SK-N-SH treated with all-trans-retinoic acid at 6 μM for 48 hours (cell line): ENCODE data around the gene NANOGP8.

Source experiments
- ATAC-seq: fragments of 200-7000 bp; cut with Tn5 transposase; 3 replicates; pipeline ENCODE4 v1.9.1; 2020; ENCODE audit warnings: mild to moderate bottlenecking, moderate library complexity
- ARNTL ChIP-seq: fragments of 450-650 bp; formaldehyde crosslinking; IDR thresholded peaks from 2 replicates; pipeline ENCODE4 v1.5.0; 2020; ENCODE audit warnings: low read depth, mild to moderate bottlenecking, moderate library complexity, borderline replicate concordance
- BACH2 ChIP-seq: fragments of 250-450 bp; sonication (Bioruptor Pico); IDR thresholded peaks from 2 replicates; pipeline ENCODE4 v1.9.0; 2021; ENCODE audit warnings: mild to moderate bottlenecking, borderline replicate concordance
- CSDC2 ChIP-seq: fragments of 250-450 bp; sonication (Bioruptor Pico); IDR thresholded peaks from 2 replicates; pipeline ENCODE4 v1.5.0; 2020; ENCODE audit warnings: mild to moderate bottlenecking, moderate library complexity
- ESRRG ChIP-seq: fragments of 250-450 bp; sonication (Bioruptor Pico); IDR thresholded peaks from 2 replicates; pipeline ENCODE4 v1.6.1; 2021; ENCODE audit warnings: mild to moderate bottlenecking
- GLIS3 ChIP-seq: fragments of 250-450 bp; sonication (Bioruptor Pico); IDR thresholded peaks from 2 replicates; pipeline ENCODE4 v1.5.0; 2020; ENCODE audit warnings: mild to moderate bottlenecking, moderate library complexity
- ISL1 ChIP-seq: fragments of 250-450 bp; sonication (Bioruptor Pico); IDR thresholded peaks from 2 replicates; pipeline ENCODE4 v2.1.2; 2022; ENCODE audit warnings: mild to moderate bottlenecking, moderate library complexity
- PPARA ChIP-seq: fragments of 250-450 bp; sonication (Bioruptor Pico); IDR thresholded peaks from 2 replicates; pipeline ENCODE4 v1.5.0; 2020; ENCODE audit warnings: mild to moderate bottlenecking, borderline replicate concordance
- SNAI2 ChIP-seq: fragments of 250-450 bp; sonication (Bioruptor Pico); IDR thresholded peaks from 2 replicates; pipeline ENCODE4 v1.5.0; 2020; ENCODE audit warnings: mild to moderate bottlenecking, moderate library complexity
- TOX ChIP-seq: fragments of 250-450 bp; sonication (Bioruptor Pico); IDR thresholded peaks from 2 replicates; pipeline ENCODE4 v1.8.0; 2021; ENCODE audit warnings: mild to moderate bottlenecking, moderate library complexity, borderline replicate concordance
- ZC3H10 ChIP-seq: fragments of 250-450 bp; sonication (Bioruptor Pico); IDR thresholded peaks from 2 replicates; pipeline ENCODE4 v1.5.1; 2021; ENCODE audit warnings: mild to moderate bottlenecking, moderate library complexity
- ZFP3 ChIP-seq: fragments of 250-450 bp; sonication (Bioruptor Pico); IDR thresholded peaks from 2 replicates; pipeline ENCODE4 v1.5.0; 2020; ENCODE audit warnings: mild to moderate bottlenecking, moderate library complexity
- ZFP30 ChIP-seq: fragments of 450-650 bp; formaldehyde crosslinking; IDR thresholded peaks from 2 replicates; pipeline ENCODE4 v1.5.0; 2022; ENCODE audit warnings: mild to moderate bottlenecking, moderate library complexity
- ZNF565 ChIP-seq: fragments of 450-650 bp; formaldehyde crosslinking; conservative IDR thresholded peaks from 2 replicates; pipeline ENCODE4 v1.5.0; 2020; ENCODE audit warnings: low read depth, mild to moderate bottlenecking, moderate library complexity
- ZNF70 ChIP-seq: fragments of 450-650 bp; formaldehyde crosslinking; IDR thresholded peaks from 2 replicates; pipeline ENCODE4 v1.5.0; 2020; ENCODE audit warnings: mild to moderate bottlenecking, moderate library complexity
- TF ChIP-seq, protein P1 (sequence below): fragments of 250-450 bp; sonication (Bioruptor Pico); IDR thresholded peaks from 2 replicates; pipeline ENCODE4 v1.5.1; 2021; ENCODE audit warnings: mild to moderate bottlenecking, moderate library complexity
- TF ChIP-seq, protein P2 (sequence below): fragments of 250-450 bp; sonication (Bioruptor Pico); IDR thresholded peaks from 2 replicates; pipeline ENCODE4 v1.8.0; 2021; ENCODE audit warnings: low read depth, mild to moderate bottlenecking, moderate library complexity, borderline replicate concordance
- TF ChIP-seq, protein P3 (sequence below): fragments of 250-450 bp; sonication (Bioruptor Pico); IDR thresholded peaks from 2 replicates; pipeline ENCODE4 v1.8.0; 2020; ENCODE audit warnings: mild to moderate bottlenecking, moderate library complexity, borderline replicate concordance
- TF ChIP-seq, protein P4 (sequence below): fragments of 250-450 bp; sonication (Bioruptor Pico); IDR thresholded peaks from 2 replicates; pipeline ENCODE4 v1.5.1; 2020; ENCODE audit warnings: low read depth, mild to moderate bottlenecking, moderate library complexity
- TF ChIP-seq, protein P5 (sequence below): fragments of 250-450 bp; sonication (Bioruptor Pico); IDR thresholded peaks from 2 replicates; pipeline ENCODE4 v1.5.0; 2020; ENCODE audit warnings: mild to moderate bottlenecking, moderate library complexity

The NANOGP8 gene

DNA sequence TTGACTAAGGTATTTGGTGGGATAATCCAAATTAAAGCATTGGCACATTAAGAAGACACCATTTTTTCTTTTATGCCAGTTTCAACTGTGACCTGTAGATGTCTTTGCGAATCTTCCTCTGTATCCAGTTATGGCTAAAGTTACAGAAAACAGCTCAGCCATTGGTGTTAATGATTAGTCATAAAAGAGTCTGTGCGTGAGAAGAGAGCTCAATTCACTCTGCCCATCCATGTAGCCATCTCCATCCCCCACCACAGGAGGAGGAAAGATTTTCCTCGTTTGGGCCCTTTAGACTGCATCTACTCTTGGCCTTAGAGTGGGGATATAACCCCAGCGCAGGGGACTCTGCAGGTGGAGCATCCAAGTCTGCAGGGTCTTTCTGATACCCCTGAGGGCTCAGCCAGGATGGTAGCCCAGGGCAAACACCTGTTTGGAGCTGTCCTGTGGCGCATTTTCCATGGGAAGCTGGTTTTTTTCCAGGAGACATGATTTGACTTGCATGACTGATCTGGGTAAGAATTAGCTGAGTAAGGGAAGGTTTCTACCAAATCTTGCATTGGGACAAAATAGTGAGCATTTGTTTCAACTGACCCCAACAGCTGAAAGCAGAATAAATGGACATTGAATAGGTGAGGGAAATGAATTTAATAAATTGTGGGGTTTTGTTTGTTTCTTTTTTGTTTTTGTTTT lies 29.5 kb downstream of the NANOGP8 start:
- no peak for ATAC-seq
- TF ChIP-seq ZFP3 (CRISPR knock-in tag) (no peak), ZC3H10 (no peak), ZNF70 (CRISPR knock-in tag) (no peak), ISL1 (CRISPR knock-in tag) (no peak), GLIS3 (CRISPR knock-in tag) (no peak), SNAI2 (CRISPR knock-in tag) (no peak), ESRRG (CRISPR knock-in tag) (no peak), CSDC2 (CRISPR knock-in tag) (no peak), ZNF565 (no peak), ZFP30 (CRISPR knock-in tag) (no peak), PPARA (no peak), ARNTL (CRISPR knock-in tag) (no peak)
- TF ChIP-seq, protein P1, sequence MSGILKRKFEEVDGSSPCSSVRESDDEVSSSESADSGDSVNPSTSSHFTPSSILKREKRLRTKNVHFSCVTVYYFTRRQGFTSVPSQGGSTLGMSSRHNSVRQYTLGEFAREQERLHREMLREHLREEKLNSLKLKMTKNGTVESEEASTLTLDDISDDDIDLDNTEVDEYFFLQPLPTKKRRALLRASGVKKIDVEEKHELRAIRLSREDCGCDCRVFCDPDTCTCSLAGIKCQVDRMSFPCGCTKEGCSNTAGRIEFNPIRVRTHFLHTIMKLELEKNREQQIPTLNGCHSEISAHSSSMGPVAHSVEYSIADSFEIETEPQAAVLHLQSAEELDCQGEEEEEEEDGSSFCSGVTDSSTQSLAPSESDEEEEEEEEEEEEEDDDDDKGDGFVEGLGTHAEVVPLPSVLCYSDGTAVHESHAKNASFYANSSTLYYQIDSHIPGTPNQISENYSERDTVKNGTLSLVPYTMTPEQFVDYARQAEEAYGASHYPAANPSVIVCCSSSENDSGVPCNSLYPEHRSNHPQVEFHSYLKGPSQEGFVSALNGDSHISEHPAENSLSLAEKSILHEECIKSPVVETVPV (CRISPR knock-in tag), result no peak
- TF ChIP-seq, protein P2, sequence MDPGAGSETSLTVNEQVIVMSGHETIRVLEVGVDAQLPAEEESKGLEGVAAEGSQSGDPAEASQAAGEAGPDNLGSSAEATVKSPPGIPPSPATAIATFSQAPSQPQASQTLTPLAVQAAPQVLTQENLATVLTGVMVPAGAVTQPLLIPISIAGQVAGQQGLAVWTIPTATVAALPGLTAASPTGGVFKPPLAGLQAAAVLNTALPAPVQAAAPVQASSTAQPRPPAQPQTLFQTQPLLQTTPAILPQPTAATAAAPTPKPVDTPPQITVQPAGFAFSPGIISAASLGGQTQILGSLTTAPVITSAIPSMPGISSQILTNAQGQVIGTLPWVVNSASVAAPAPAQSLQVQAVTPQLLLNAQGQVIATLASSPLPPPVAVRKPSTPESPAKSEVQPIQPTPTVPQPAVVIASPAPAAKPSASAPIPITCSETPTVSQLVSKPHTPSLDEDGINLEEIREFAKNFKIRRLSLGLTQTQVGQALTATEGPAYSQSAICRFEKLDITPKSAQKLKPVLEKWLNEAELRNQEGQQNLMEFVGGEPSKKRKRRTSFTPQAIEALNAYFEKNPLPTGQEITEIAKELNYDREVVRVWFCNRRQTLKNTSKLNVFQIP (CRISPR knock-in tag), result no peak
- TF ChIP-seq, protein P3, sequence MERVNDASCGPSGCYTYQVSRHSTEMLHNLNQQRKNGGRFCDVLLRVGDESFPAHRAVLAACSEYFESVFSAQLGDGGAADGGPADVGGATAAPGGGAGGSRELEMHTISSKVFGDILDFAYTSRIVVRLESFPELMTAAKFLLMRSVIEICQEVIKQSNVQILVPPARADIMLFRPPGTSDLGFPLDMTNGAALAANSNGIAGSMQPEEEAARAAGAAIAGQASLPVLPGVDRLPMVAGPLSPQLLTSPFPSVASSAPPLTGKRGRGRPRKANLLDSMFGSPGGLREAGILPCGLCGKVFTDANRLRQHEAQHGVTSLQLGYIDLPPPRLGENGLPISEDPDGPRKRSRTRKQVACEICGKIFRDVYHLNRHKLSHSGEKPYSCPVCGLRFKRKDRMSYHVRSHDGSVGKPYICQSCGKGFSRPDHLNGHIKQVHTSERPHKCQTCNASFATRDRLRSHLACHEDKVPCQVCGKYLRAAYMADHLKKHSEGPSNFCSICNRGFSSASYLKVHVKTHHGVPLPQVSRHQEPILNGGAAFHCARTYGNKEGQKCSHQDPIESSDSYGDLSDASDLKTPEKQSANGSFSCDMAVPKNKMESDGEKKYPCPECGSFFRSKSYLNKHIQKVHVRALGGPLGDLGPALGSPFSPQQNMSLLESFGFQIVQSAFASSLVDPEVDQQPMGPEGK, result no peak

DNA sequence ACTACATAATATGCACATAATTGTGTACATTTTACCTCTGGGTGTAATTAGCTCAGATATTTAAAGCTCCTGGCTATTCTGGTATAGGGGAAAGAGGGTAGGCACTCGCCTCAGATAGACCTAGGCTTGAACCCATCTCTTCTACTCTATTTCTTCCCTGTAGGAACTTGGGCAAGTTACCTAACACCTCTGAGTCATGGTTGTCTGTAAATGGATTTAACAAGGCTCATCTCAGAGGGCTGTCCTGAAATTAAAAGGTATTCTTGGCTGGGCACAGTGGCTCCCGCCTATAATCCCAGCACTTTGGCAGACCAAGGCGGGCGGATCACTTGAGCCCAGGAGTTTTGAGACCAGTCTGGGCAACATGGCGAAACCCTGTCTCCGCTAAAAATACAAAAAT lies 30.7 kb downstream of the NANOGP8 start:
- ATAC-seq, result no peak
- TF ChIP-seq, protein P4, sequence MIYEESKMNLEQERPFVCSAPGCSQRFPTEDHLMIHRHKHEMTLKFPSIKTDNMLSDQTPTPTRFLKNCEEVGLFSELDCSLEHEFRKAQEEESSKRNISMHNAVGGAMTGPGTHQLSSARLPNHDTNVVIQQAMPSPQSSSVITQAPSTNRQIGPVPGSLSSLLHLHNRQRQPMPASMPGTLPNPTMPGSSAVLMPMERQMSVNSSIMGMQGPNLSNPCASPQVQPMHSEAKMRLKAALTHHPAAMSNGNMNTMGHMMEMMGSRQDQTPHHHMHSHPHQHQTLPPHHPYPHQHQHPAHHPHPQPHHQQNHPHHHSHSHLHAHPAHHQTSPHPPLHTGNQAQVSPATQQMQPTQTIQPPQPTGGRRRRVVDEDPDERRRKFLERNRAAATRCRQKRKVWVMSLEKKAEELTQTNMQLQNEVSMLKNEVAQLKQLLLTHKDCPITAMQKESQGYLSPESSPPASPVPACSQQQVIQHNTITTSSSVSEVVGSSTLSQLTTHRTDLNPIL (CRISPR knock-in tag), result no peak
- no peak for TF ChIP-seq ZNF70 (CRISPR knock-in tag)
- TF ChIP-seq SNAI2 (CRISPR knock-in tag), result no peak
- TF ChIP-seq, protein P5, sequence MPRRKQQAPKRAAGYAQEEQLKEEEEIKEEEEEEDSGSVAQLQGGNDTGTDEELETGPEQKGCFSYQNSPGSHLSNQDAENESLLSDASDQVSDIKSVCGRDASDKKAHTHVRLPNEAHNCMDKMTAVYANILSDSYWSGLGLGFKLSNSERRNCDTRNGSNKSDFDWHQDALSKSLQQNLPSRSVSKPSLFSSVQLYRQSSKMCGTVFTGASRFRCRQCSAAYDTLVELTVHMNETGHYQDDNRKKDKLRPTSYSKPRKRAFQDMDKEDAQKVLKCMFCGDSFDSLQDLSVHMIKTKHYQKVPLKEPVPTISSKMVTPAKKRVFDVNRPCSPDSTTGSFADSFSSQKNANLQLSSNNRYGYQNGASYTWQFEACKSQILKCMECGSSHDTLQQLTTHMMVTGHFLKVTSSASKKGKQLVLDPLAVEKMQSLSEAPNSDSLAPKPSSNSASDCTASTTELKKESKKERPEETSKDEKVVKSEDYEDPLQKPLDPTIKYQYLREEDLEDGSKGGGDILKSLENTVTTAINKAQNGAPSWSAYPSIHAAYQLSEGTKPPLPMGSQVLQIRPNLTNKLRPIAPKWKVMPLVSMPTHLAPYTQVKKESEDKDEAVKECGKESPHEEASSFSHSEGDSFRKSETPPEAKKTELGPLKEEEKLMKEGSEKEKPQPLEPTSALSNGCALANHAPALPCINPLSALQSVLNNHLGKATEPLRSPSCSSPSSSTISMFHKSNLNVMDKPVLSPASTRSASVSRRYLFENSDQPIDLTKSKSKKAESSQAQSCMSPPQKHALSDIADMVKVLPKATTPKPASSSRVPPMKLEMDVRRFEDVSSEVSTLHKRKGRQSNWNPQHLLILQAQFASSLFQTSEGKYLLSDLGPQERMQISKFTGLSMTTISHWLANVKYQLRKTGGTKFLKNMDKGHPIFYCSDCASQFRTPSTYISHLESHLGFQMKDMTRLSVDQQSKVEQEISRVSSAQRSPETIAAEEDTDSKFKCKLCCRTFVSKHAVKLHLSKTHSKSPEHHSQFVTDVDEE (CRISPR knock-in tag), result no peak
- no peak for TF ChIP-seq GLIS3 (CRISPR knock-in tag)
- no peak for TF ChIP-seq TOX
- TF ChIP-seq, protein P3, result no peak
- TF ChIP-seq, protein P2 (CRISPR knock-in tag), result no peak
- no peak for TF ChIP-seq PPARA
- no peak for TF ChIP-seq ZC3H10
- no peak for TF ChIP-seq BACH2 (CRISPR knock-in tag)
- no peak for TF ChIP-seq ZFP3 (CRISPR knock-in tag)
- no peak for TF ChIP-seq ESRRG (CRISPR knock-in tag)
